Cardiac muscle cell (in vitro differentiated cells and primary cell): ENCODE measurements around the gene MCTP1. TPM values are rescaled to one million over a fixed set of nuclear protein-coding genes. Genes with fewer than 3 reads are reported as not detected.

Experiments used
- DNase-seq, 2 donors: peaks; one replicate each; pipeline versions ENCODE4 v3.0.0 to v3.0.0-alpha.2; 2010 to 2017; ENCODE audit warnings: low read depth in 1 of 2, low spot score in 1 of 2
- H3K27ac ChIP-seq: fragments of 200-600 bp; sonication (generic); 2 replicates; pipeline ENCODE4 v1.5.1; 2016
- H3K27me3 ChIP-seq: fragments of 200-600 bp; sonication (generic); 2 replicates; pipeline ENCODE4 v1.6.0; 2016; ENCODE audit warnings: control low read depth
- H3K36me3 ChIP-seq: fragments of 200-600 bp; sonication (generic); 2 replicates; pipeline ENCODE4 v1.5.1; 2016; ENCODE audit warnings: control low read depth
- H3K4me1 ChIP-seq: fragments of 200-600 bp; sonication (generic); 2 replicates; pipeline ENCODE4 v1.8.1; 2017; ENCODE audit warnings: low read depth, mild to moderate bottlenecking, mixed run types
- H3K4me3 ChIP-seq: fragments of 200-600 bp; sonication (generic); 2 replicates; pipeline ENCODE4 v1.5.1; 2016; ENCODE audit warnings: mild to moderate bottlenecking
- H3K9me3 ChIP-seq: fragments of 200-600 bp; sonication (generic); 2 replicates; pipeline ENCODE4 v1.5.1; 2017; ENCODE audit warnings: low read depth, mild to moderate bottlenecking, control low read depth
- CTCF ChIP-seq: IDR thresholded peaks from 2 replicates; pipeline ENCODE4 v1.5.1; 2012; ENCODE audit warnings: low read depth, mild to moderate bottlenecking, low read length
- polyA plus RNA-seq: library from polyadenylated mRNA; unstranded; fragments of >200 nt; fragmentation: Nextera tagmentation; extraction: Ambion mirVana; gene quantifications from 2 replicates; pipeline ENCODE4 v1.2.1, GENCODE V29; 2016
- total RNA-seq: library from RNA; depleted of rRNA; stranded (reverse); fragments of >200 nt; gene quantifications from 2 replicates; pipeline ENCODE4 v1.2.3, GENCODE V29; 2016

MCTP1 gene
- total and polyA plus RNA-seq, 2 experiments from 2014 or later: 1.4 TPM; not detected in 1

DNA sequence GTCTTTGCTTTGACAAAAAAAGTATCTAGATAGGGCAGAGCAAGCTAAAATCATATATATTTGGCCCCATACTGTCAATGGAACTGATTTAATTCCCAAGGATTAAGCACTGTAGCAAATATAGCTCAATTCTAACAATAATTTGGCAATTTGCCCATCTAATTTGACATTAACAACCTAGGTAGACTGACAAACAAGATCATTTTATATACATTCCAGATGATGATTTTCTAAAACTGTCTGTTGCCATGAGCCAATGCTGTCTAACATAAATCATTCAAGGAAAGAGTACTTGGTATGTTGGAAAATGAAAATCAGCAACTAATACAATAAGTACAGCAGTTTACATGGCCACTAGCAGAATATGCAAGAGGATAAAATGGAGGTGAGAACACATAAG is 32.1 kb downstream of the MCTP1 start:
- peaks cover 3% of the 10 kb centered on the region for H3K27me3 ChIP-seq
- no peaks in the 10 kb centered on the region for H3K36me3 ChIP-seq
- H3K4me3 ChIP-seq: no peak overlapping the region
- H3K27ac ChIP-seq: no peak overlapping the region
- TF ChIP-seq CTCF: no peak
- no peaks in the 10 kb centered on the region for H3K4me1 ChIP-seq
- H3K9me3 ChIP-seq: no peaks in the 10 kb centered on the region
- DNase-seq: no peak

- H3K27me3 ChIP-seq: peaks cover 3% of the 10 kb centered on the region
- H3K4me3 ChIP-seq: no peak overlapping the region
- no peaks in the 10 kb centered on the region for H3K9me3 ChIP-seq
- H3K36me3 ChIP-seq: no peaks in the 10 kb centered on the region
- TF ChIP-seq CTCF: no peak
- DNase-seq: no peak
- H3K4me1 ChIP-seq: no peaks in the 10 kb centered on the region
- no peak overlapping the region for H3K27ac ChIP-seq
Measured at GRCh38 chr5:95251185-95251584, 33.7 kb downstream of the MCTP1 start.

DNA sequence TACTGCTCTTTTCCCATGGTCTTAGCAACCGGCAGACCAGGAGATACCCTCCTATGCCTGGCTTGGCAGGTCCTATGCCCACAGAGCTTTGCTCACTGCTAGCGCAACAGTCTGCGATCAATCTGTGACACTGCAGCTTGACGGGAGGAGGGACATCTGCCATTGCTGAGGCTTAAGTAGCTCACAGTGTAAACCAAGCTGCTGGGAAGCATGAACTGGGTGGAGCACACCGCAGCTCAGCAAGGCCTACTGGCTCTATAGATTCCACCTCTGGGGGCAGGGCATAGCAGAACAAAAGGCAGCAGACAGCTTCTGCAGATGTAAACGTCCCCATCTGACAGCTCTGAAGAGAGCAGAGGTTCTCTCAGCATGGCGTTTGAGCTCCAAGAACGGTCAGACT is 40.4 kb downstream of the MCTP1 start:
- Histone ChIP-seq H3K27ac (no peak overlapping the region), H3K4me1 (no peaks in the 10 kb centered on the region), H3K4me3 (no peak overlapping the region), H3K36me3 (no peaks in the 10 kb centered on the region), H3K9me3 (no peaks in the 10 kb centered on the region), H3K27me3 (no peaks in the 10 kb centered on the region)
- TF ChIP-seq CTCF: no peak
- no peak for DNase-seq

- no peaks in the 10 kb centered on the region for H3K4me1 ChIP-seq
- no peak for TF ChIP-seq CTCF
- no peak overlapping the region for H3K27ac ChIP-seq
Measured at GRCh38 chr5:95241635-95242034, 43.3 kb downstream of the MCTP1 start.

GRCh38 chr5:95241161-95241560 is 43.7 kb downstream of the MCTP1 start:
- Histone ChIP-seq H3K27me3 (no peaks in the 10 kb centered on the region), H3K4me1 (no peaks in the 10 kb centered on the region), H3K4me3 (no peak overlapping the region), H3K36me3 (no peaks in the 10 kb centered on the region), H3K27ac (no peak overlapping the region), H3K9me3 (no peaks in the 10 kb centered on the region)
- TF ChIP-seq CTCF: no peak
- no peak for DNase-seq

More at GRCh38 chr5:95241635-95242034, 43.3 kb downstream of the MCTP1 start:
- Histone ChIP-seq H3K9me3 (no peaks in the 10 kb centered on the region), H3K27me3 (no peaks in the 10 kb centered on the region), H3K36me3 (no peaks in the 10 kb centered on the region), H3K4me3 (no peak overlapping the region)
- no peak for DNase-seq
